Stimulated activated CD4-positive, alpha-beta T cell treated with anti-CD3 and anti-CD28 coated beads, Interleukin-1b, Interleukin-23, amount 100 ng/mL, for 48 hours (primary cell): ENCODE measurements around the gene SKA2.
"Not testable (repeated sequence)": the region's sequence is repeated elsewhere in the genome, so short reads cannot be mapped to it uniquely, and the experiment has no call there.

ENCODE experiments used
- DNase-seq: peaks from one replicate; pipeline ENCODE4 v3.0.0-alpha.2; 2020

Gene SKA2

DNA sequence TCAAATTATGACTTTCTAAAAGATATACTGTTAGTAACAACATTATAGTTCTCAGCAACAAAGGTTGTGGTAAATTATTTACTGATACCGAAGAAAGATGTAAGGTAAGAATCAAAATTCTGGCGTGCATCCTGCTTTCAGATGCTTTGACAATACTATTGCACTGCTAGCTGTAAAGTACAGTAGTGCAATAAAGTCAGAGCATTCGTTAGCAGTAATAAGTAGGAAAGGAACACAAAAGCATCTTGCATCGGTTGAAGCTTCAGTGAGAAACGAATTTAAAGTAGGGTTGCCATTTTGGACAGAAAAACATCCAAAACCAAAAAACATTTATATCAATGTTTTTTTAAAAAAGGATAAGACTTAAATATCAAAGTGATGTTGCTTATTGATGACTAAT lies 4.0 kb downstream of the SKA2 start:
- no peak for DNase-seq

DNA sequence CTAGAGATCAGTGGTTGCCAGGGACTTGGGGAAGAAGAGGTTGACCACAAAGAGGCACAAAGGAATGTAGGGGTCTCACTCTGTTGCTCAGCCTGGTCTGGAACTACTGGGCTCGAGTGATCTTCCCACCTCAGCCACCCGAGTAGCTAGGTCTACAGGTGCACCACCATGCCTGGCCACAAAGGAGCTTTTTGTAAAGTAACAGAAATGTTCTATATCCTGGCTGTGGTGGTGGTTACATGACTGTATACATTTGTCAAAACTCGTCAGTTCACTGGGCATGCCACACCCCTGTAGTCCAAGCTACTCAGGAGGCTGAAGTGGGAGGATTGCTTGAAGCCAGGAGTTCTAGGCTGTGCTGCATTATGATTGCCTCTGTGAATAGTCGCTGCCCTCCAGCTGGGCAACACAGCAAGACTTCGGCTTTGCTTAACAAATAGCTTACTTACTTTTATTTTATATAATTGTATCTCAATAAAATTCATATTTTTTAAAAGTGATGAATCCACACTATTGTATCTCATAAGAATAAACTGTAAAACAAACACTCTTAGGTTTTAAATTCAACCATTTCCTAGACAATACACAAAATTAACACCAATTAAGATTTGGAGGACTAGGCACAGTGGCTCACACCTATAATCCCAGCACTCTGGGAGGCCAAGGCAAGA lies 5.0 kb downstream of the SKA2 start:
- peak; percentile 11 for DNase-seq

DNA sequence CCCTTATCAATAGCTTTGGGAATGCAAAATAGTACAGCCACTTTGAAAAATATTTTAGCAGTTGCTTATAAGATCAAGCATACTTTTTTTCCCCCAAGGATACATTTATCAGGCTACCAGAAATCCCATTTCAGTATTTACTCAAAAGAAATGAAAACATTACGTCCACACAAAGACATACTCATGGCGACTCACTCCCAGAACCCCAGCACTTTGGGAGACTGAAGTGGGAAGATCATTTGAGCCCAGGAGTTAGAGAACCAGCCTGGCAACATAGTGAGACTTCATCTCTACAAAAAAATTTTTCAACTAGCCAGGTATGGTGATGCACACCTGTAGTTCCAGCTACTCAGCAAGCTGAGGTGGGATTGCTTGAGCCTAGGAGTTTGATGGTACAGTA lies 5.9 kb downstream of the SKA2 start:
- DNase-seq, result no peak

DNA sequence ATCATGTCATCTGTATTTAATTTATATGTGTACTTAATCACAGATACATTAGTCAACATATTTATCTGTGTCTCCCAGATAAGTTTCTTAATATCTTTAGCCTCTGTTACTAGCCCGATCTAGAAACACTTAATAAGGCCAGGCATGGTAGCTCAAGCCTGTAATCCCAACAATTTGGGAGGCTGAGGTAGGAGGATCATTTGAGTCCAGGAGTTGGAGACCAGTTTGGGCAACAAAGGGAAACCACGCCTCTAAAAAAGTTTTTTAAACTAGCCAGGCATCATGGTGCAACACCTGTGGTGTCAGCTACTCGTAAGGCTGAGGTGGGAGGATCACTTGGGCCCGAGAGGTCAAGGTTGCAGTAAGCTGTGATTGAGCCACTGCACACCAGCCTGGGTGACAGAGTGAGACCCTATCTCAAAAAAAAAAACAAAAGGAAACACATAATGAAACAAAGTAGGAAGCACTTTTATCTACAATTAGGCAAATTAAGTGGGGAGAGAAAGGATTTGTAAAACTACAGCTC lies 9.4 kb downstream of the SKA2 start:
- no peak for DNase-seq

DNA sequence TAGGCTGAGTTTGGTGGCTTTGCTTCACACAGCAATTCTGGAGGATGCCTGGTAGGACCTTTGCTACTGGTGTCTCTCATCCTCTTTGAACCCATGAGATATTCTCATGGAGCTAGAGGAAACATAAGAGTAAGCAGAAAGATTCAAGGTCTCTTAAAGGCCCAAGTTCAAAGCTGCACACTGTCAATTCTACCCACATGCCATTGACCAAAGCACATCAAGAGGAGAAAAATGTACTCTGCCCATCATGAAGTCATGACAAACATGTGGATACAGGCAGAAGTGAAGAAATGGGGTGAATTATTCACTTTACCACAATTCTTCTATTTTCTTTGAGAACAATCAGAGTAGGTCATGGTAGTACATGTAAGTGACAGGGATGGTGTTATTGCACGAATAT lies 13.1 kb downstream of the SKA2 start:
- DNase-seq, result no peak

DNA sequence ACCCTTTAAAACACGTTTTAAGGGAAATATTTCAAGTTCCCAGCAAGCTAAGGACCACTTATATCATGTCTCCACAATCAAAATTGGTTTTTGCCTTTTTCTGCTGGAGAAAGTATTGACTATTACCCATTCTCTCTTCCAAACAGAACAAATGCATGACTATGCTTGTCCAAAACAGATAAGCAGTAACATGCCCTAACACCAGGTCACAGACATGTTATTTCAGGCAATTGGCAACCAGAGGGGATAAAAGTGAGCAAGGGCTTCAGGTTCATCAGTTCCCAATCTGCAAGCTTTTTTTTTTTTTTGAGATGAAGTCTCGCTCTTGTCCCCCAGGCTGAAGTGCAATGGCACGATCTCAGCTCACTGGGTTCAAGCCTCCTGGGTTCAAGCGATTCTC lies 15.0 kb downstream of the SKA2 start:
- no peak for DNase-seq

DNA sequence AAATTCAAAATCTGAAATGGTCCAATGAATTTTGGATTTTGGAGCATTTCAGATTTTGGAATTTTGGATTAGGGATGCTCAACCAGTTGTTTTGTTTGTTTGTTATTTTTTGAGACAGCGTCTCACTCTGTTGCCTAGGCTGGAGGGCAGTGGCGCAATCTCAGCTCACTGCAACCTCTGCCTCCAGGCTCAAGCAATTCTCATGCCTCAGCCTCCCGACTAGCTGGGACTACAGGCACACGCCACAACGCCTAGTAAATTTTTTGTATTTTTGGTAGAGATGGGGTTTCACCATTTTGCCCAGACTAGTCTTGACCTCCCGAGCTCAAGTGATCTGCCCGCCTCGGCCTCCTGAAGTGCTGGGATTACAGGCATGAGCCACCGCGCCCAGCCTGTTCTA lies 16.6 kb downstream of the SKA2 start:
- not testable (repeated sequence) for DNase-seq

DNA sequence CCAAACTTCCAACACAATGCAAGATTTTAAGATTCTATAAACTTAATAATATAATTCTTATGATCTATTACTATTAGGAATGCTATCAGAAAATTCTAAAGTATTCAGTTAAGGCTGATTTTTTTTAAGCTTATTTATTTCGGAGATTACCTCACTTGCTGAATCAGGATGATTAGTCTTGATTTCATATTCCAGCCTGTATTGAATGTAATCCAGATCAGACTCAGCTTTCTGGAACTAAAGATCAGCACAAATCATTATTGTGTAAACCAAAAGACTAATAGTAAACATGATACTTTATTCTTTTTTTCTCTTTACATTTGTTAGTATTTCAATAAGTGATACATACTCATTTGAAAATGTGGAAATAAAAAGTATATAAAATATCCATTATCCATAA lies 23.9 kb downstream of the SKA2 start:
- no peak for DNase-seq

DNA sequence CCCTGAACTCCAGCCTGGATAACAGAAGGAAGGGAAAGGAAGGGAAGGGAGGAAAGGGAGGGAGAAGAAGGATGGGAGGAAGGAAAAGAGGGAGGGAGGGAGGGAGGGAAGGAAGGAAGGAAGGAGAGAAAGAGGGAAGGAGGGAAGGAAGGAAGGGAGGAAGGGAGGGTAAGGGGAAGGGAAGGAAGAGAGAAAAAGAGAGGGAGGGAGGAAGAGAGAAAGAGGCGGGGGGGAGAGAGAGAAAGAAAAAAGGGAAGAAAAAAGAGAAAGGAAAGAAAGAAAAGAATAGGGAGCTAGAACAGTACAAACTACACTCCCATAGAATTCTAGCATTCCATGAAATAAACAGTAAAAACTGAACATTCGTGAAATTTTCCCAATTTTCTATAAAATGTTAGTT lies 25.2 kb downstream of the SKA2 start:
- no peak for DNase-seq

DNA sequence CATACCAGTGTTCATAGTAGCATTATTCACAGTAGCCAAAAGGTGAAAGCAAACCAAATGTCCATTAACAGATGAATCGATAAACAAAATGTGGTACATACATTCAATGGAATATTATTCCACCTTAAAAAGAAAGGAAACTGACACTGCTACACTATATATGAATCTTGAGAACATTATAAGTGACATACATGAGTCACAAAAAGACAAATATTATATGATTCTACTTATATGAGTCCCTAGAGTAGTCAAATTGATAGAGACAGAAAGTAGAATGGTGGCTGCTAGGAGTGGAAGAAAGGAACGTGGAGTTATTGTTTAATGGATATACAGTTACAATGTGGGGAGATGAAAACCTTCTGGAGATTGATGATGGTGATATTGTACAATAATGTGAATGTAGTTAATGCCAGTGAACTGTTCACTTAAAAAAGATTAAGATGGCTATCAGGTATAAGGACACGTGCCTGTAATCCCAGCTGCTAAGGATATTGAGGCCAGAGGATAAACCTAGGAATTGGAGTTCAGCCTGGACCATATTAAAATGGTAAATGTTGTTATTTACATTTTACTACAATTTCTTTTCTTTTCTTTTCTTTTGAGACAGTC lies 28.1 kb downstream of the SKA2 start:
- no peak for DNase-seq

DNA sequence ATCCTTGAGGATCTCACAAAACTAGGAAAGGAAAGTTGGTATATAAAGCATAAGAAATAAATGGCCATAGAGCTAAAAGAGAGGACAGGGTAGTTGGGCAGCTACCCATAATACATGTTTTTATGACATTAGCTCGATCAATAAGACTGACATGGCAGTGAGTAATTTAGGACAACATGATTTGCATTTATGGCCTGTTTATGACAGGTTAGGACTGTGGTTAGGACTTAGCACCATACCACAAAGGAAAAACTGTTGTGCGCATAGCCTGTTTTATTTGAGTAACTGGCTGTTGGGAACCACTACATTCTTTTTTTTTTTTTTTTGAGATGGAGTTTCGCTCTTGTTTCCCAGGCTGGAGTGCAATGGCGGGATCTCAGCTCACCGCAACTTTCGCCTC lies 30.3 kb downstream of the SKA2 start:
- no peak for DNase-seq

DNA sequence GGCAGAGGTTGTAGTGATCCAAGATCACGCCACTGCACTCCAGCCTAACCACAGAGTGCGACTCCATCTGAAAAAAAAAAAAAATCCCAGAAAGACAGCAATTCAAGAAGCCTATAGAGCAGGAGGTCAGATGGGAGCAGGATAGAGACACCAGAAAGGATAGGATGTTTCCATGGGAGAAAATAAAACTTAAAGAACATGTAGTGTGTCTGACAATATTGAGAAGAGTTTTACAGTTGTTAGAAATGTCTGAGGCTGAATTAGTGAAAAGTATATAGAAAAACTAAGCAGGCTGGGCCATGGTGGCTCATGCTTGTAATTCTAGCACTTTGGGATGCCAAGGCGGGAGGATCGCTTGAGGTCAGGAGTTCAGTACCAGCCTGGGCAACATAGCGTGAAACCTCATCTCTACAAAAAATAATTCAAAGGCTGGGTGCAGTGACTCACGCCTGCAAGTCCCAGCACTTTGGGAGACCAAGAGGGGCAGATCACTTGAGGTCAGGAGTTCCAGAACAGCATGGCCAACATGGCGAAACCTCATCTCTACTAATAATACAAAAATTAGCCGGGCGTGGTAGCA lies 33.0 kb downstream of the SKA2 start:
- no peak for DNase-seq

DNA sequence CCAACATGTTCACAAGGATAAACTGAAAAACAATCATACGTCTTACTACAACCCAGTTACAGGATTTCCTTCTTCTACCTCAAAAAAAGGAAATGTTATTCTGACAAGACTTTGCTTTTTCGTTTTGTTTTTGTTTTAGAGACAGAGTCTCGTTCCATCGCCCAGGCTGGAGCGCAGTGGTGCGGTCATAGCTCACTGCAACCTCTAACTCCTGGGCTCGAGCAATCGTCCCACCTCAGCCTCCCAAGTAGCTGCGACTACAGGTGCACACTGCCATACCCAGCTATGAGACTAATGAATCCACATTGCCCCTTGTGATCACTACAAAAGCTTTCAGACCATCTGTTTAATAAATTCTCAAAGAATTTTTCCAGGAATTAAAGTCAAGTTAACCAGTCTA lies 39.5 kb downstream of the SKA2 start:
- no peak for DNase-seq

DNA sequence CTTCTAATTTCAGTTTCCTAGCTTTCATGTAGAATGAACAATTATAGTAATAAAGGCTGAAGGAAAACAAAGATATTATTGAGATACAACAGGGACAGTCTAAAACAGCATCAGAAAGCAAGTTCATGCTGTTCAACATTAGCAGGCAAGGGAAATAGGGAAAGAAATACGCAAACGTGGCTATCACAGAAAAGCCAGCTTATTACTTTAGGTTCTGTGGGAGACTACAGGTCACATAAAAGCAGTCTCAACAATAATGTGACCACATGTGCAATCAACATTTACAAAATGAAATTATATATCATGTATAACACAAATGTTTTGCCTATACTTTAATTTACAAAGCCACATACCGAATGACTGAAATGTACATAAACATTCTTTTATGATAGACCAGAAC lies 43.4 kb downstream of the SKA2 start:
- DNase-seq, result no peak

DNA sequence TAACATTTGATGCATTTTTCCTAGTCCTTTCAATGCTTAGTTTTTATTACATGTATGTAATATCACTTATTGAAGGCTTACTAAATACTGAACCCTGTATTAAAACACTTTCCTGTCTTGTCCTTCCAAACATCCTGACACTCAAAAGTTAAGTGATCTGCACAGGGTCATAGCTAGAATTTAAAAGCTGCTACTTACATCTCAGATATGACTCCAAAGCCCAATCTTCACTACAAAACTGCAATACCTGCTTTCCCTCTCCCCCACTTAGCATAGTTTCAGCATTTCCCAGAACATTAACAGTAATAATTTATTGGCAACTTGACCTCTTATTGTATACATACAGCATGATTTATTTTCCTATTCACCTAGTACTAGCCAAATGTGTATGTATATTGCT lies 44.0 kb downstream of the SKA2 start:
- no peak for DNase-seq

DNA sequence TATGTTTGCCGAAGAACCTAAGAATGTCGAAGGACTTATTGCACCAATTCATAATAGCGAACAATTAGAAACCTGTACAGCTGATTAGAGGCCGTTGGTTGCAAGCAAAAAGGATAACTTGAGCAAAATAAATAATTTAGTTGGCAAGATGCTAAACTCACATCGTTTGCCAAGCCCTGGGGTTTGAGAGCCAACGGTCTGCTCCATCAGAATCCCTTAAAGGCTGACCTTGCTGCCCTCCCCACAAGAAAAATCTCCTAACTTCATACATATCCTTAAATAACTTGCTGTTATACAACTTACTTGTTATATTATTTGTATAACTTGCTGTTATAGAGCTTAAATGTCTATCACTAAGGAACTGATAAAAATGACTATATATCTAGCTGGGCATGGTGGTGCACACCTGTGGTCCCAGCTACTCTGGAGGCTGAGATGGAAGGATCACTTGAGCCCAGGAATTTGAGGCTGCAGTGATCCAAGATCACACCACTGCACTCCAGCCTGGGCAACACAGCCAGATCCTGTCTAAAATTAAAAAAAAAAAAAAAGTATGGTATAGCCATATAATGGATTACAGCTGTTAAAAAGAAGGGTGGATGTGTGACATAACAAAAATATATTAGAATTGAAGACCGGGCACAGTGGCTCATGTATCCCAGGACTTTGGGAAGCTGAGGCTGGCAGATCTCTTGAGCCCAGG lies 46.4 kb downstream of the SKA2 start:
- DNase-seq, result no peak

DNA sequence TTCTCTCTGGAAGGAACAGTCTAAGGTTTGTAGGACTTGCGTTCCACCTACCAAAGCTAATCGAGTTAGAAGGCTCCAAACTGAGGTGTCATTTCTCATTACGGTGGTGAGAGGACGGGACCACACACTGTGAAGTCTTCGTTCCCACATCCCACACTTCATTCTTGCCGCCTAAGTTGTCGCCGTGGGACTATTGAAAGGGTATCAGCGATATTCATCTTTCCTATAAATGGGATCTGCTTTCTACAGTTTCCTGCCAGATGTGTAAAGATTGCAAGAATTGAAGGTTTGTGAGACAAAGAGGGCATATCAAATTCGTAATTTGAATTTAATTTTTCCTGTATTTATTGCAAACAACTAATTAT lies 47.7 kb downstream of the SKA2 start:
- no peak for DNase-seq

DNA sequence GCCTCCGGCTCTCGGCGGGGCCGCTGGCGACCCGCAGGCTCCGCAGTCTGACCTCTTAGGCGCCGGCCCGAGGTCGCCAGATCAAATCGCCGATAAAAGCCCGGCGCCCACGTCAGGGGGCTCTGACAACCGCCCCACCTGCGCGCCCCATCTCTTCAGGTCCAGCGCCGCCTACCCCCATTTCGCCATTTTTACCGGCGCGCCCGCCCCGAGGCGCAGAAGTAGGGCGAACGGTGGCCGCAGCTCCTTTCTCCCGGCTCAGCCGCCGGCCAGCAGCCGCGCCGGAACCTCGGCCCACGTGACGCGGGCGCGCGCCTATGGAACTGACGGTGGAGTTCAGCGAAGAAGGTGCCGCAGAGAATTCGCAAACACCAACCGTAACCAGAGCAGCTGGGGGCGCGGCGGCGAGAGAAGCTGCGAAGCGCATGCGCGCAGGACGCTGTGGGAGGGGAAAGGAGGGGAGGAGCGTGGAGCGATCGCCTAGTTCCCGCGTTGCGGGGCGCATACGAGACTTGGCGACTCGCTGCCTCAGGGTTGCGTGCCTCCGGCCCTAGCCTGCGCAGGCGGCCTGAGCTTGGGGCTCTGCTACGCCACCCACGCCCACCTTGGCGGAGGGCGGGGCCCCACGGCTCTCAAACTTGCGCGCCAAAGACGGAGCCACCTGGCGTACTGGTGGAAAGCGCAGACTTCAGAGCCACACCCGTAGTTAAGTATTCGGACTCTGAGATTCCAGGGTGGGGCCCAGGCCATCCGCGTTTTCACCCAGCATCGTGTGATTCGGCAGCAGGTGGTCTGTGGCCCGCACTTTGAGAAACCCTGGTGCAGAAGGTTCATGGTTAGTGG lies 48.3 kb downstream of the SKA2 start, which contains the start of gene TRIM37:
TSS of gene TRIM37 (minus strand) at position 418 of the 843 bp plus-strand sequence. CDS start 419 bp downstream, outside the sequence.
- DNase-seq, result peak; percentile 99

DNA sequence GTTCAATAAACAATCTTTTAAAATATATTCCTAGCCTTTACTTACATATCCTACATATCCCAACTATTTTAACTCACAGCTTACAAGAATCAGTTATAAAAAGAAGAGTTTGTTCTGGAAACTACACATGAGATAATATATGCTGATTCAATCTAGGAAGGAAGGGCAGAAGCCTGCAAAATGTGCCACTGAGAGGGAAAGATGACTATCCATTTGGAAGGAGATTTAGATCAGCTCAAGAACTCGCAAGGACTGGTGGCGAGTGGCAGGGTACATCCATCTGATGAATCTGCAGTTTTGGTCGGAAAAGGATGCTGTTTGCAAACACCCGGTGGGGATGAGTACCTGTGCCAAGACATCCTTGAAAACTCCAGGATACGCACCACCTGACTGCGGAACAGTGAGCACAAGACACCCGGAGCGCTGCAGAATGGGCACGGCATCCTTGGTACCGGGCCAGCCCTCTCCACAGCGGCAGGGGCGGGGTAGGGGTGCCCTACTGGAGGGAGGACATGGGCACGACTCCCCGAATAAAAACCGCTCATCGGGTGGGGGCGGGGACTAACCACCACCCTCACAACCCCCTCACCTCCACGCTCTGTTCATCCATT lies 49.0 kb downstream of the SKA2 start:
- peak; percentile 71 for DNase-seq

DNA sequence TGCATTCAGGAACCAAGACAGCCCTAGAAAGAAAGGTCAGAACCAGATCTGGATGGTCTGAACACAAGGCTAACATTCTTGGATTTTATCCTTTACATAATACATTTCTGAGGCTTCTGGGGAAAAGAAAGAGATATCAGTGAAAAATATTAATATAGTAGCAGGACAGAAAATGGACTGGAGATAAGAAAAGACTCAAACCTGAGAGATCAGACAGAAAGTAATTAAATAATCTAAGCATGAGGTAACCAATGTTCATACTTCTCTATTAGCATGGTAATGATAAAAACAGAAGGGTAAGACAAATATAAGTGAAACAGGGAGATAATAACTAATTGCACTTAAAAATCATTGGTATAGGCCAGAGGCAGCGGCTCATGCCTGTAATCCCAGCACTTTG lies 53.8 kb downstream of the SKA2 start:
- DNase-seq, result no peak

DNA sequence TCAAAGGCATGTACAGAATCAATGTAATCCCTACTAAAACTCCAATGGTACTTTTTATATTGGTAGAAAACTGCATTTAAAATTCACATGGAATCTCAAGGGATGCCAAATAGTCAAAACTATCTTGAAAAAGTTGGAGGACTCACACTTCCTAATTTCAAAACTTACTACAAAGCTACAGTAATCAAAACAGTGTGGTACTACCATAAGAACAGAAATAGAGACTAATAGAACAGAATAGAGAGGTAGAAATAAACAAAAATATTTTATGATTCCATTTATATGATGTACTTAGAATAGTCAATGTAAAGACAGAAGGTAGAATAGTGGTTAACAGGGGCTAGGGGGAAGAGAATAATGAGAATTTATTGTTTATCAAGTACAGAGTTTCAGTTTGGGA lies 57.1 kb downstream of the SKA2 start:
- no peak for DNase-seq

DNA sequence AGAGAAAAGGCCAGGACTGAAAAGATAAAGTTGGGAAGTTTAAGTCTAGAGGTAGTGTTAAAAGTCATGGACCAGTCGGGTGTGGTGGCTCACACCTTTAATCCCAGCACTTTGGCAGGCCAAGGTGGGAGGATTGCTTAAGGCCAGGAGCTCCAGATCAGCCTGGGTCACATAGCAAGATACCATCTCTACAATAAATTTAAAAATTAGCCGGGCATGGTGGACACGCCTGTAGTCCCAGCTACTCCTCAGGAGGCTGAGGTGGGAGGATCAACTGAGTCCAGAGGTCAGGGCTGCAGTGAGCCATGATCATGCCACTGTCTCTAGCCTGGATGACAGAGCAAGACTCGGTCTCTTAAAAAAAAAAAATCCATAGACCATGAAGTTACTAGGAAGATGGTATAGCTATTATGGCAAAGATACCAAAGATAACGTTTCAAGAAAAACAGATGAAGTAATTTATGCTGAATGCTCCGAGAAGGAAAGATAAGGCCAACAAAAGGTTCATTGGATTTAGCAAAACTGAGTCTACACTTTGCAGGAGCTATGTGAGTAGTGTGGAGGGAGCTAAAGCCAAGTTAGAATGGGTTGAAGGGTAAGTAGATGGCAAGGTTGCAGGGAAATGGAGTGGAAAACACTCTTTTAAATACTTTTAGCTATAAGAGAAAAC lies 60.0 kb downstream of the SKA2 start:
- DNase-seq, result no peak
